HepG2 (cell line): ENCODE data around the gene FAM83E. TPM values are rescaled to one million over a fixed set of nuclear protein-coding genes. Genes with fewer than 3 reads are reported as not detected.

Experiments
- IKZF4 ChIP-seq: sonication (generic); formaldehyde crosslinking; IDR thresholded peaks from 2 replicates; pipeline ENCODE4 v1.5.1; 2020; ENCODE audit warnings: borderline replicate concordance, mild to moderate bottlenecking, low read depth, missing genetic modification reagents; ENCODE audit errors: not compliant biosample characterization
- NCOR1 ChIP-seq: fragments of 200-600 bp; sonication (generic); IDR thresholded peaks from 2 replicates; pipeline ENCODE4 v1.7.0; 2017; ENCODE audit warnings: antibody characterized with exemption, low read length, borderline replicate concordance
- NFYB ChIP-seq: sonication (generic); formaldehyde crosslinking; IDR thresholded peaks from 2 replicates; pipeline ENCODE4 v1.4.0; 2020; ENCODE audit warnings: missing genetic modification reagents
- POLR2G ChIP-seq: fragments of 200-400 bp; formaldehyde crosslinking; IDR thresholded peaks from 2 replicates; pipeline ENCODE4 v1.6.1; 2018; ENCODE audit warnings: mild to moderate bottlenecking, low read depth, low read length, moderate library complexity
- RFXANK ChIP-seq: IDR thresholded peaks from 2 replicates; pipeline ENCODE4 v1.6.1; 2016
- RFXAP ChIP-seq: sonication (generic); formaldehyde crosslinking; IDR thresholded peaks from 2 replicates; pipeline ENCODE4 v1.4.0; 2020; ENCODE audit warnings: missing genetic modification reagents, borderline replicate concordance
- SPEN ChIP-seq: sonication (generic); formaldehyde crosslinking; IDR thresholded peaks from 2 replicates; pipeline ENCODE4 v1.5.1; 2020; ENCODE audit warnings: low read depth, mild to moderate bottlenecking, missing genetic modification reagents
- TFDP1 ChIP-seq: IDR thresholded peaks from 2 replicates; pipeline ENCODE4 v1.6.1; 2016; ENCODE audit warnings: missing compliant biosample characterization, missing genetic modification reagents, borderline replicate concordance
- TFDP2 ChIP-seq: sonication (generic); formaldehyde crosslinking; IDR thresholded peaks from 2 replicates; pipeline ENCODE4 v1.4.0; 2020; ENCODE audit warnings: missing genetic modification reagents
- ZBTB37 ChIP-seq: sonication (generic); formaldehyde crosslinking; IDR thresholded peaks from 2 replicates; pipeline ENCODE4 v1.4.0; 2020; ENCODE audit warnings: mild to moderate bottlenecking, missing genetic modification reagents
- ZNF564 ChIP-seq: sonication (generic); formaldehyde crosslinking; IDR thresholded peaks from 2 replicates; pipeline ENCODE4 v1.8.1; 2023; ENCODE audit warnings: mild to moderate bottlenecking, missing genetic modification reagents
- ZNF747 ChIP-seq: sonication (generic); formaldehyde crosslinking; IDR thresholded peaks from 2 replicates; pipeline ENCODE4 v1.8.1; 2023; ENCODE audit warnings: missing genetic modification reagents, mild to moderate bottlenecking, borderline replicate concordance
- ZNF883 ChIP-seq: sonication (generic); formaldehyde crosslinking; IDR thresholded peaks from 2 replicates; pipeline ENCODE4 v1.5.1; 2020; ENCODE audit warnings: mild to moderate bottlenecking, missing genetic modification reagents; ENCODE audit errors: not compliant biosample characterization
- polyA plus RNA-seq, 8 experiments: library from polyadenylated mRNA; depleted of rRNA in 3 of 8; stranded (reverse) in 7 of 8; unstranded in 1 of 8; fragments of >200 nt; fragmentation: Illumina TruSeq in 4 of 8; extraction: Trizol in 4 of 8; gene quantifications; 2 replicates each; pipeline versions ENCODE4 v1.2.1 to v1.2.3, GENCODE V29; 2011 to 2016; ENCODE audit warnings: low read depth in 4 of 8, missing spikeins in 1 of 8, mixed read lengths in 1 of 8; ENCODE audit not compliant: insufficient read depth in 1 of 8
- total RNA-seq, 5 experiments: library from RNA; depleted of rRNA; stranded (reverse); fragments of >200 nt; fragmentation: Illumina TruSeq; extraction: Trizol; gene quantifications; 2 replicates each; pipeline ENCODE4 v1.2.3, GENCODE V29; 2016; ENCODE audit warnings: low read depth in 1 of 5

The FAM83E gene
- total and polyA plus RNA-seq, 2 of the 13 experiments (the other 11 are each of a cell fraction or from before 2014, with no cell fraction given) = 0.18 to 0.60 TPM

- TF ChIP-seq ZBTB37 (no peak), RFXANK (CRISPR knock-in tag) (peak; percentile 99), POLR2G (no peak), ZNF564 (no peak), SPEN (CRISPR knock-in tag) (no peak), NCOR1 (no peak), ZNF747 (CRISPR knock-in tag) (no peak), TFDP2 (CRISPR knock-in tag) (peak; percentile 80), TFDP1 (CRISPR knock-in tag) (peak; percentile 60; the same call in 1 of the 2 replicates), ZNF883 (no peak), IKZF4 (CRISPR knock-in tag) (no peak), NFYB (CRISPR knock-in tag) (peak; percentile 80), RFXAP (CRISPR knock-in tag) (peak; percentile 99)
Measured at GRCh38 chr19:48660852-48661710, 46.2 kb upstream of the FAM83E start (continued).
